BLaER1 (cell line): ENCODE measurements around the gene CDK13.
A peak's percentile ranks its signal among the peaks of the same experiment; 100 is the strongest.
"Not testable (repeated sequence)": the region's sequence is repeated elsewhere in the genome, so short reads cannot be mapped to it uniquely, and the experiment has no call there.

Source experiments
- H3K27ac ChIP-seq: shearing (Covaris generic); formaldehyde crosslinking; 2 replicates; pipeline ENCODE4 v1.8.1; 2022
- H3K27me3 ChIP-seq: shearing (Covaris generic); formaldehyde crosslinking; 2 replicates; pipeline ENCODE4 v1.8.1; 2022
- H3K36me3 ChIP-seq: shearing (Covaris generic); formaldehyde crosslinking; 2 replicates; pipeline ENCODE4 v1.8.1; 2022
- H3K4me1 ChIP-seq: shearing (Covaris generic); formaldehyde crosslinking; 2 replicates; pipeline ENCODE4 v1.8.1; 2022
- H3K4me2 ChIP-seq: shearing (Covaris generic); formaldehyde crosslinking; 2 replicates; pipeline ENCODE4 v1.8.1; 2022
- H3K4me3 ChIP-seq: shearing (Covaris generic); formaldehyde crosslinking; 2 replicates; pipeline ENCODE4 v1.8.1; 2022
- H3K9ac ChIP-seq: shearing (Covaris generic); formaldehyde crosslinking; 2 replicates; pipeline ENCODE4 v1.8.1; 2022
- H3K9me3 ChIP-seq: shearing (Covaris generic); formaldehyde crosslinking; 2 replicates; pipeline ENCODE4 v1.8.1; 2022
- H4K20me1 ChIP-seq: shearing (Covaris generic); formaldehyde crosslinking; 2 replicates; pipeline ENCODE4 v1.8.1; 2022
- Cebpa-rat ChIP-seq: shearing (Covaris generic); IDR thresholded peaks from 2 replicates; pipeline ENCODE4 v1.8.1; 2022

Gene CDK13

GRCh38 chr7:40093631-40094350, 143.7 kb downstream of the CDK13 start:
- no peak overlapping the region for H3K9ac ChIP-seq
- H3K27me3 ChIP-seq, result no peaks in the 10 kb centered on the region
- no peaks in the 10 kb centered on the region for H3K4me1 ChIP-seq
- H3K36me3 ChIP-seq, result peaks cover 82% of the 10 kb centered on the region
- no peak overlapping the region for H3K4me2 ChIP-seq
- no peak for TF ChIP-seq Cebpa-rat
- H3K9me3 ChIP-seq, result no peaks in the 10 kb centered on the region
- no peak overlapping the region for H3K27ac ChIP-seq
- no peak overlapping the region for H3K4me3 ChIP-seq
- peaks cover 41% of the 10 kb centered on the region for H4K20me1 ChIP-seq

GRCh38 chr7:40095230-40095629, 145.2 kb downstream of the CDK13 start:
- no peak for TF ChIP-seq Cebpa-rat
- H3K4me3 ChIP-seq, result no peak overlapping the region
- no peaks in the 10 kb centered on the region for H3K27me3 ChIP-seq
- no peak overlapping the region for H3K27ac ChIP-seq
- H3K36me3 ChIP-seq, result peaks cover 68% of the 10 kb centered on the region
- H3K9ac ChIP-seq, result no peak overlapping the region
- peaks cover 50% of the 10 kb centered on the region for H4K20me1 ChIP-seq
- H3K4me2 ChIP-seq, result no peak overlapping the region
- H3K9me3 ChIP-seq, result no peaks in the 10 kb centered on the region
- H3K4me1 ChIP-seq, result no peaks in the 10 kb centered on the region

- Histone ChIP-seq H4K20me1 (peaks cover 51% of the 10 kb centered on the region), H3K27ac (no peak overlapping the region), H3K36me3 (peaks cover 62% of the 10 kb centered on the region), H3K9me3 (no peaks in the 10 kb centered on the region), H3K27me3 (no peaks in the 10 kb centered on the region), H3K4me1 (no peaks in the 10 kb centered on the region), H3K4me2 (no peak overlapping the region), H3K4me3 (no peak overlapping the region), H3K9ac (no peak overlapping the region)
- TF ChIP-seq Cebpa-rat, result no peak
Observed at GRCh38 chr7:40095695-40096327, 145.8 kb downstream of the CDK13 start.

- no peak overlapping the region for H3K27ac ChIP-seq
- peaks cover 45% of the 10 kb centered on the region for H4K20me1 ChIP-seq
- no peak for TF ChIP-seq Cebpa-rat
- no peaks in the 10 kb centered on the region for H3K27me3 ChIP-seq
- no peak overlapping the region for H3K4me2 ChIP-seq
- no peak overlapping the region for H3K9ac ChIP-seq
- H3K4me3 ChIP-seq, result no peak overlapping the region
- no peaks in the 10 kb centered on the region for H3K9me3 ChIP-seq
- peaks cover 44% of the 10 kb centered on the region for H3K36me3 ChIP-seq
- H3K4me1 ChIP-seq, result no peaks in the 10 kb centered on the region
Observed at GRCh38 chr7:40097728-40098127, 147.7 kb downstream of the CDK13 start.

- Histone ChIP-seq H3K4me1 (no peaks in the 10 kb centered on the region), H3K27me3 (no peaks in the 10 kb centered on the region), H3K36me3 (peaks cover 33% of the 10 kb centered on the region), H3K4me2 (no peak overlapping the region), H3K27ac (no peak overlapping the region), H4K20me1 (peaks cover 36% of the 10 kb centered on the region), H3K4me3 (no peak overlapping the region), H3K9me3 (no peaks in the 10 kb centered on the region), H3K9ac (no peak overlapping the region)
- no peak for TF ChIP-seq Cebpa-rat
Observed at GRCh38 chr7:40098810-40099209, 148.8 kb downstream of the CDK13 start.

- Histone ChIP-seq H3K4me2 (no peak overlapping the region), H3K27me3 (no peaks in the 10 kb centered on the region), H3K9me3 (no peaks in the 10 kb centered on the region), H3K9ac (no peak overlapping the region), H3K4me3 (no peak overlapping the region), H3K27ac (no peak overlapping the region), H3K4me1 (no peaks in the 10 kb centered on the region), H4K20me1 (peaks cover 28% of the 10 kb centered on the region), H3K36me3 (peaks cover 26% of the 10 kb centered on the region)
- TF ChIP-seq Cebpa-rat, result no peak
Observed at GRCh38 chr7:40099837-40100236, 149.8 kb downstream of the CDK13 start.

GRCh38 chr7:40101201-40101600, 151.1 kb downstream of the CDK13 start:
- no peak overlapping the region for H3K4me3 ChIP-seq
- H3K9ac ChIP-seq, result no peak overlapping the region
- H3K9me3 ChIP-seq, result no peaks in the 10 kb centered on the region
- H4K20me1 ChIP-seq, result peaks cover 17% of the 10 kb centered on the region; the same call in 1 of the 2 replicates
- no peak for TF ChIP-seq Cebpa-rat
- H3K4me1 ChIP-seq, result no peaks in the 10 kb centered on the region
- no peaks in the 10 kb centered on the region for H3K27me3 ChIP-seq
- peaks cover 14% of the 10 kb centered on the region; the same call in 1 of the 2 replicates for H3K36me3 ChIP-seq
- H3K27ac ChIP-seq, result no peak overlapping the region
- no peak overlapping the region for H3K4me2 ChIP-seq

GRCh38 chr7:40102897-40103296, 152.8 kb downstream of the CDK13 start:
- Histone ChIP-seq H3K4me2 (no peak overlapping the region), H3K27me3 (no peaks in the 10 kb centered on the region), H3K9ac (no peak overlapping the region), H3K9me3 (no peaks in the 10 kb centered on the region), H4K20me1 (0 out of 2 replicates have a peak, but pooled peaks cover 9% of the 10 kb centered on the region), H3K27ac (no peak overlapping the region), H3K36me3 (peaks cover 12% of the 10 kb centered on the region; the same call in 1 of the 2 replicates), H3K4me1 (no peaks in the 10 kb centered on the region), H3K4me3 (no peak overlapping the region)
- TF ChIP-seq Cebpa-rat, result no peak

GRCh38 chr7:40105879-40106473, 155.9 kb downstream of the CDK13 start:
- H3K27ac ChIP-seq, result no peak overlapping the region
- no peaks in the 10 kb centered on the region; the same call in 1 of the 2 replicates for H3K4me1 ChIP-seq
- no peak overlapping the region for H3K9ac ChIP-seq
- no peak overlapping the region for H3K4me3 ChIP-seq
- H3K36me3 ChIP-seq, result peaks cover 25% of the 10 kb centered on the region; the same call in 1 of the 2 replicates
- H3K9me3 ChIP-seq, result 0 out of 2 replicates have a peak, but pooled peaks cover 5% of the 10 kb centered on the region
- no peak for TF ChIP-seq Cebpa-rat
- no peak overlapping the region for H3K4me2 ChIP-seq
- no peaks in the 10 kb centered on the region for H4K20me1 ChIP-seq
- no peaks in the 10 kb centered on the region for H3K27me3 ChIP-seq

GRCh38 chr7:40115936-40116335, 165.9 kb downstream of the CDK13 start:
- H3K9ac ChIP-seq, result no peak overlapping the region
- H3K4me1 ChIP-seq, result peaks cover 19% of the 10 kb centered on the region
- no peak for TF ChIP-seq Cebpa-rat
- no peak overlapping the region for H3K4me3 ChIP-seq
- H3K27me3 ChIP-seq, result no peaks in the 10 kb centered on the region
- peaks cover 10% of the 10 kb centered on the region for H3K9me3 ChIP-seq
- no peak overlapping the region for H3K27ac ChIP-seq
- H3K36me3 ChIP-seq, result peaks cover 49% of the 10 kb centered on the region
- H4K20me1 ChIP-seq, result peaks cover 15% of the 10 kb centered on the region
- no peak overlapping the region for H3K4me2 ChIP-seq

GRCh38 chr7:40117199-40117598, 167.1 kb downstream of the CDK13 start:
- not testable (repeated sequence) for H3K4me3 ChIP-seq, H3K9ac ChIP-seq

GRCh38 chr7:40118201-40118600, 168.1 kb downstream of the CDK13 start:
- not testable (repeated sequence) for H3K27me3 ChIP-seq, H3K27ac ChIP-seq, H3K4me3 ChIP-seq, H3K4me1 ChIP-seq, H3K9ac ChIP-seq, H3K9me3 ChIP-seq
- peak overlapping the region; percentile 17; the same call in 1 of the 2 replicates for H3K4me2 ChIP-seq
- H4K20me1 ChIP-seq, result peaks cover 24% of the 10 kb centered on the region
- H3K36me3 ChIP-seq, result peaks cover 34% of the 10 kb centered on the region

More at GRCh38 chr7:40117199-40117598, 167.1 kb downstream of the CDK13 start:
- not testable (repeated sequence) for H3K27ac ChIP-seq, H3K4me1 ChIP-seq, H3K4me2 ChIP-seq, H3K9me3 ChIP-seq, H3K27me3 ChIP-seq
- Histone ChIP-seq H3K36me3 (peaks cover 43% of the 10 kb centered on the region), H4K20me1 (peaks cover 15% of the 10 kb centered on the region)
